Measurements from ENCODE around the gene KCNG2. TPM values are rescaled to one million over a fixed set of nuclear protein-coding genes. Genes with fewer than 3 reads are reported as not detected.

The KCNG2 gene
- total RNA-seq, 1 experiment from 2014 or later, result not detected

DNA sequence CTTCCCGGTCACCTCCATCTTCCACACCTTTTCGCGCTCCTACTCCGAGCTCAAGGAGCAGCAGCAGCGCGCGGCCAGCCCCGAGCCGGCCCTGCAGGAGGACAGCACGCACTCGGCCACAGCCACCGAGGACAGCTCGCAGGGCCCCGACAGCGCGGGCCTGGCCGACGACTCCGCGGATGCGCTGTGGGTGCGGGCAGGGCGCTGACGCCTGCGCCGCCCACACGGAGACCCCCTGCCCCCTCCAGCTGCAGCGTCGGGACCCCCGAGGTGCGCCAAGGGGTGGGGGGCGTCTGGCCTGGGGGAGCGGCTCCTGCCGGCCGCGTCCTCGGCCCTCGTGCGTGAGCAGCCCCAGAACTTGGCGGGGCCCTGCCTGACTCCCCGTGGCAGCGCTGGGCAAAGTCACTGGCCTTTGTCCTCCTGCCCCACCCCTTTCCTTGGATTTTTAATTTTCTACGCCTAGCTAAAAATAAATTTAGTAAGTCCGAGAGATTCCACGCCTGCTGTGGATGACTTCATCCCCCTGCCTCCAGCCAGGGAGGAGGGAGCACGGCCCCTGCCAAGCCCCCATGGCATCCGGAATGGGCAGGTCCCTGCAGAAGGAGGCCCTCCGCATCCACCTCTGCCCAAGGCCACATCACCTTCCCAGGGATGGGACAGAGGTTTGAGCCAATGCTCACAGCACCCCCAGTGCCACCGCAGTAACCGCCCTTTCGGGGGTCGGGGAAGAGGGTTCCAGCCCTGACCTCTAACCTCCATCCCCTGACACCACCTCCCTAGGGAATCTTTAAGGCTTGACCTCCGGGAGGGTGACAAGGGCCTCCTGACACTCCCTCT is 102.1 kb downstream of the KCNG2 start:
- Histone ChIP-seq H3K4me2 (ENCODE audit: low read length) (no peak overlapping the region), H4K20me1 (ENCODE audit: insufficient read depth) (no peaks in the 10 kb centered on the region), H2AFZ (ENCODE audit: low read depth, low read length, poor library complexity, severe bottlenecking) (no peak overlapping the region), H3K79me2 (ENCODE audit: insufficient read depth, low read length) (no peaks in the 10 kb centered on the region), H3K36me3 (ENCODE audit: control insufficient read depth in 1 of 2, insufficient read depth in 2 of 2, low read length in 2 of 2) (0 out of 4 replicates have a peak, but pooled peaks cover 0 to 10% of the 10 kb centered on the region in 2 experiments), H3K9ac (ENCODE audit: low read length) (no peak overlapping the region), H3K27me3 (ENCODE audit: insufficient read depth, low read length) (no peaks in the 10 kb centered on the region), H3K27ac (ENCODE audit: low read depth, low read length) (no peak overlapping the region), H3K4me3 (replicated peaks in 1 of 2; ENCODE audit: low read depth in 1 of 2, low read length in 2 of 2) (no peak overlapping the region), H3K9me2 (ENCODE audit: insufficient read depth) (no peaks in the 10 kb centered on the region), H3K9me3 (ENCODE audit: control insufficient read depth in 1 of 2, insufficient read depth in 1 of 2, low read depth in 1 of 2, low read length in 2 of 2) (peaks cover 15 to 31% of the 10 kb centered on the region in 2 experiments; a peak in 2 of 4 replicates), H3K4me1 (ENCODE audit: control insufficient read depth in 1 of 2, insufficient read depth in 2 of 2, low read length in 2 of 2) (no peaks in the 10 kb centered on the region)
- ChIA-PET RAD21 (ENCODE audit: low non-redundant PET in 1 of 2, low total read pairs in 2 of 2, uncharacterized antibody in 2 of 2, unreplicated experiment in 2 of 2) (no interaction called here), POLR2A (no interaction called here), CTCF (no interaction called here)
- no TSS peak for BruUV-seq (replicated peaks)
- no peak for DNase-seq (ENCODE audit: low read depth, low spot score)
- TF ChIP-seq EZH2phosphoT487 (IDR thresholded peaks at IDR 0.05; ENCODE audit: borderline replicate concordance) (no peak), ZNF274 (IDR thresholded peaks at IDR 0.05; ENCODE audit: low read depth, low read length) (no peak), RAD21 (IDR thresholded peaks at IDR 0.05; ENCODE audit: low read depth) (no peak), CBX3 (IDR thresholded peaks at IDR 0.05; ENCODE audit: low read depth) (no peak), SP1 (IDR thresholded peaks at IDR 0.05; ENCODE audit: low read depth) (no peak)
- TF ChIP-seq, protein P1, sequence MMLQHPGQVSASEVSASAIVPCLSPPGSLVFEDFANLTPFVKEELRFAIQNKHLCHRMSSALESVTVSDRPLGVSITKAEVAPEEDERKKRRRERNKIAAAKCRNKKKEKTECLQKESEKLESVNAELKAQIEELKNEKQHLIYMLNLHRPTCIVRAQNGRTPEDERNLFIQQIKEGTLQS (IDR thresholded peaks at IDR 0.05), result no peak
- intact Hi-C loops (cut with micrococcal nuclease), result no loop called here
- no peak for ATAC-seq

DNA sequence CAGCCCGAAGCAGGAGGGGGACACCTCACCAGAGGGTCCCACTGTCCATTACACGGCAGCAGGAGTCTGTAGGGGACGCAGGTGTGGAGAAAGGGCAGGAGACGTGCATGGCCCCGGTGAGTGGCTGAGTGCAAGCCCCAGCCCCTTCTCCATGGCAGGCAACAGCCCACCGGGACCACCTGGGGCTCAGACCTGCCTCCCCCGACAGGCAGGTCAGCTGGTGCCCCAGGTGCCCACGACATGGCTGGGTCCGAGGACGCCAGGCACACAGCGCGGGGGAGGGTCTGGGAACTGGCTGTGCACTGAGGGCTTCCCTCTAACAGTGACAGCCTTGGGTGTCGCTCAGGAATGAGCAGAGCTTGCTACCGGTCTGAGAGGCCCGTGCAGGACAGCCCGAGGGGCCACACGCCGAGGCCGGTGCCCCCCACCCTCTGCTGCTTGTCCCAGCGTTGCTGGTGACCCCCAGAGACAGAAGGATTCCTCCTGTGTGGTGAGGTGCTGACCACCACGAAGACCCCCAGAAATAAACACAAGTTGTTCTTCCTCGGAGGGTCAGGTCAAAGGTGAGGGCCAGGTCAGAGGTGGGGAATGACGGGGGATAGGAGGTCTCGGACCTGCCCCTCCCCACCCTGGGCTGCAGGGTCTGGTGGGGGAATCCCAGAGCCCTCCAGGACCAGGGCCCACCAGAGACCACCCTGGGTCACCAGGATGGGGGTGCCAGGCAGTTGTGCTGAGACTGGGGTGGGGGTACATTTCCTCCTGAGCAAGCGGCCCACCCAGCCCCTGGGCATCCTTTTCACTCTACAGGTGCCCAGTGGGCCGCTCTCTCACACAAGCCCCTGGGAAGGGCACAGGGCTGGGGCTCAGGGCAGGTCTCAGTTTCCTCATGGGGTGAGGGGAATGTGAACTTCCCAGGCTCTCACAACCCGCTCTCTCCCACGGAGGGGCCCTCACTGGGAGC is 103.2 kb downstream of the KCNG2 start:
- Histone ChIP-seq H3K9ac (ENCODE audit: low read length) (no peak overlapping the region), H3K27me3 (ENCODE audit: insufficient read depth, low read length) (no peaks in the 10 kb centered on the region), H2AFZ (ENCODE audit: low read depth, low read length, poor library complexity, severe bottlenecking) (no peak overlapping the region), H3K9me2 (ENCODE audit: insufficient read depth) (no peaks in the 10 kb centered on the region), H4K20me1 (ENCODE audit: insufficient read depth) (no peaks in the 10 kb centered on the region), H3K79me2 (ENCODE audit: insufficient read depth, low read length) (no peaks in the 10 kb centered on the region), H3K4me2 (ENCODE audit: low read length) (no peak overlapping the region), H3K9me3 (ENCODE audit: control insufficient read depth in 1 of 2, insufficient read depth in 1 of 2, low read depth in 1 of 2, low read length in 2 of 2) (peaks cover 15 to 21% of the 10 kb centered on the region in 2 experiments; a peak in 2 of 4 replicates), H3K4me3 (replicated peaks in 1 of 2; ENCODE audit: low read depth in 1 of 2, low read length in 2 of 2) (no peak overlapping the region), H3K4me1 (ENCODE audit: control insufficient read depth in 1 of 2, insufficient read depth in 2 of 2, low read length in 2 of 2) (no peaks in the 10 kb centered on the region), H3K36me3 (ENCODE audit: control insufficient read depth in 1 of 2, insufficient read depth in 2 of 2, low read length in 2 of 2) (0 out of 4 replicates have a peak, but pooled peaks cover 0 to 10% of the 10 kb centered on the region in 2 experiments), H3K27ac (ENCODE audit: low read depth, low read length) (no peak overlapping the region)
- intact Hi-C loops (cut with micrococcal nuclease), result no loop called here
- 0 out of 2 replicates have a peak, but pooled peaks have one; percentile 7 for ATAC-seq
- no peak for DNase-seq (ENCODE audit: low read depth, low spot score)
- ChIA-PET RAD21 (ENCODE audit: low non-redundant PET in 1 of 2, low total read pairs in 2 of 2, uncharacterized antibody in 2 of 2, unreplicated experiment in 2 of 2) (no interaction called here), CTCF (no interaction called here), POLR2A (no interaction called here)
- no TSS peak for BruUV-seq (replicated peaks)
- TF ChIP-seq, protein P2, sequence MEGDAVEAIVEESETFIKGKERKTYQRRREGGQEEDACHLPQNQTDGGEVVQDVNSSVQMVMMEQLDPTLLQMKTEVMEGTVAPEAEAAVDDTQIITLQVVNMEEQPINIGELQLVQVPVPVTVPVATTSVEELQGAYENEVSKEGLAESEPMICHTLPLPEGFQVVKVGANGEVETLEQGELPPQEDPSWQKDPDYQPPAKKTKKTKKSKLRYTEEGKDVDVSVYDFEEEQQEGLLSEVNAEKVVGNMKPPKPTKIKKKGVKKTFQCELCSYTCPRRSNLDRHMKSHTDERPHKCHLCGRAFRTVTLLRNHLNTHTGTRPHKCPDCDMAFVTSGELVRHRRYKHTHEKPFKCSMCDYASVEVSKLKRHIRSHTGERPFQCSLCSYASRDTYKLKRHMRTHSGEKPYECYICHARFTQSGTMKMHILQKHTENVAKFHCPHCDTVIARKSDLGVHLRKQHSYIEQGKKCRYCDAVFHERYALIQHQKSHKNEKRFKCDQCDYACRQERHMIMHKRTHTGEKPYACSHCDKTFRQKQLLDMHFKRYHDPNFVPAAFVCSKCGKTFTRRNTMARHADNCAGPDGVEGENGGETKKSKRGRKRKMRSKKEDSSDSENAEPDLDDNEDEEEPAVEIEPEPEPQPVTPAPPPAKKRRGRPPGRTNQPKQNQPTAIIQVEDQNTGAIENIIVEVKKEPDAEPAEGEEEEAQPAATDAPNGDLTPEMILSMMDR (IDR thresholded peaks at IDR 0.05 in 2 of 3, conservative IDR thresholded peaks at IDR 0.05 in 1 of 3; ENCODE audit: borderline replicate concordance in 1 of 3, insufficient read depth in 1 of 3, low read depth in 2 of 3, low read length in 2 of 3), result no peak
- TF ChIP-seq ZFX (IDR thresholded peaks at IDR 0.05) (no peak), EGR1 (IDR thresholded peaks at IDR 0.05; ENCODE audit: low read depth) (no peak), TCF7L2 (IDR thresholded peaks at IDR 0.05; ENCODE audit: borderline replicate concordance, extremely low read depth, insufficient read depth, insufficient read length) (no peak), CBX3 (IDR thresholded peaks at IDR 0.05; ENCODE audit: low read depth) (no peak), JUND (IDR thresholded peaks at IDR 0.05) (no peak), EZH2phosphoT487 (IDR thresholded peaks at IDR 0.05; ENCODE audit: borderline replicate concordance) (no peak), ELF1 (IDR thresholded peaks at IDR 0.05; ENCODE audit: borderline replicate concordance, low read depth) (no peak), EZH2 (IDR thresholded peaks at IDR 0.05) (no peak)

Measured in HCT116 (cell line).